ENCODE results near the gene HFE.

DNA sequence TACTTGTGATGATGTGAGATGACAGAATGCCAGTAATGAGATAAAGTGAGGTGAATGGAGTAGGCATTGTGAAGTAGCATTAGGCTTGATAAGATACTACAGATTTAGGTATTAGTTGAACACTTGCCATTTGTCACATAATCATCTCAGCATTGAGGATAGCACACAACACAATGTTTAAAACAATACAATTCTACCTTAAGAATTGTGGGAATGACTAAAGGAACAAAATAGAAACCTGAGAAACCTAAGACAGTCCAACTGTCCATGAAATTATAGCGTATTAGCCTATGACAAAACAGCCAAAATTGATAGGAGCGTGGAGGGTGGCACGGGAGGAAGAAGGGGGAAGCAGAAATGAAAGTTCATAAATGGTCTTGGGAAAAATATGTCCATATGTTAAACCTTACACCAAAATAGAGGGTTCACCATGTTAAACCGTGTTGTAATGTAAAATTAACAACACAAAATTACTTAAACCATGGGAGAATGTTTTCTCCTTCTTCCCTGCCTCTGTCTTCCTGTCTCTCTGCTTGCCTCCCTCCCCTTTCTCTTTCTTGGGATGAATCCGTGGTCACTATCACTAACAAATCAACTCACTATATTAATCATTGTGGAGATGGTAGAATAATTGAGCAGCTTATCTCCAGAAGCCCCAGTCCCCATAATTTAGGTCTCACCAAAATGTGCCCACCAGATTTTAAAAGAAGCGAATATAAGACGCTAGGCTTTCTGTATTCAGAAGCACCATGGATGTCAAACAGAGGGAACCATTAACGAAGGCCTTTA is 33.0 kb upstream of the HFE start:
- TF ChIP-seq YY1 (IDR thresholded peaks at IDR 0.05; ENCODE audit: insufficient read depth, insufficient read length), result no peak
- TF ChIP-seq ZNF274 (IDR thresholded peaks at IDR 0.05; ENCODE audit: low read depth, low read length), result no peak
- no peak for TF ChIP-seq SUZ12 (IDR thresholded peaks at IDR 0.05; ENCODE audit: extremely low read depth, insufficient read depth, insufficient read length)

Data from NT2/D1 (cell line).